Endothelial cell of hepatic sinusoid (primary cell): ENCODE results near the gene ESYT3.
"Not testable (repeated sequence)": the region's sequence is repeated elsewhere in the genome, so short reads cannot be mapped to it uniquely, and the experiment has no call there.

Source experiments
- in situ Hi-C: cut with HindIII; loops from 2 replicates; pipeline ENCODE4 v1.10.0; 2017; ENCODE audit warnings: low sequenced_read_pairs

The ESYT3 gene

DNA sequence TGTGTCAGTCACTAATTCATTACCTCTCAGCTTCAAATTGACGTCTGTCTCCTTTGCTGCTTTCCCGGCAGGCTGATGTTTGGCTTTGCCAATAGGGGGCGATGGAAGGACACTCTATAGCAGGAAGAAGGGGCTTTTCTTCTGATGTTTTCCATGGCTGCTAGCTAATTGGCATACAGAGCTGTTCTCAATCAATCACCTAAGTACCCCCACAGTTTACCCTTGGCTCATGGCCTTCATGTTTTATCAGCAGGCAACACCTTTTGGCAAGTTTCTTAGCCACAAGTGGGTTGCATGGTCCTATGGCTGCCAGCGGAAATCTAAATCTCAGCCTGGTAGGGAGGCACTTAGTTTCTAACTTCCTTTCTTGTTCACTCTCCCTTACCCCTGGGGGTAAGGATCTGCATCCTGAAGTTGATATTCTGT is 45.0 kb downstream of the ESYT3 start:
- in situ Hi-C loops, result loop anchor here (10.0 kb wide), 1 partner anchor 445 kb away; no protein-coding TSS in a partner anchor

GRCh38 chr3:138484672-138485071 is 50.3 kb downstream of the ESYT3 start:
- in situ Hi-C loops, result not testable (repeated sequence)

DNA sequence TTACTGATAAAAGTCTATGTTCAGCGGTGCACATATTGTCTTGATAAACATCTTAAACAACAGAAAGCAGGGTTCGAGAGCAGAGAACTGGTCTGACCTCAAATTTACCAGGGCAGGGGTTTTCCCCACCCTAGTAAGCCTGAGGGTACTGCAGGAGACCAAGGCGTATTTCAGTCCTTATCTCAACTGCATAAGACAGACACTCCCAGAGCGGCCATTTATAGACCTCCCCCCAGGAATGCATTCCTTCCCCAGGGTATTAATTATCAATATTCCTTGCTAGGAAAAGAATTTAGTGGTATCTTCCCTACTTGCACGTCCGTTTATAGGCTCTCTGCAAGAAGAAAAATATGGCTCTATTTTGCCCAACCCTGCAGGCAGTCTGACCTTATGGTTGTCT is 52.2 kb downstream of the ESYT3 start:
- in situ Hi-C loops, result not testable (repeated sequence)

- in situ Hi-C loops, result no loop called here
Observed at GRCh38 chr3:138491971-138492370, 57.6 kb downstream of the ESYT3 start.

DNA sequence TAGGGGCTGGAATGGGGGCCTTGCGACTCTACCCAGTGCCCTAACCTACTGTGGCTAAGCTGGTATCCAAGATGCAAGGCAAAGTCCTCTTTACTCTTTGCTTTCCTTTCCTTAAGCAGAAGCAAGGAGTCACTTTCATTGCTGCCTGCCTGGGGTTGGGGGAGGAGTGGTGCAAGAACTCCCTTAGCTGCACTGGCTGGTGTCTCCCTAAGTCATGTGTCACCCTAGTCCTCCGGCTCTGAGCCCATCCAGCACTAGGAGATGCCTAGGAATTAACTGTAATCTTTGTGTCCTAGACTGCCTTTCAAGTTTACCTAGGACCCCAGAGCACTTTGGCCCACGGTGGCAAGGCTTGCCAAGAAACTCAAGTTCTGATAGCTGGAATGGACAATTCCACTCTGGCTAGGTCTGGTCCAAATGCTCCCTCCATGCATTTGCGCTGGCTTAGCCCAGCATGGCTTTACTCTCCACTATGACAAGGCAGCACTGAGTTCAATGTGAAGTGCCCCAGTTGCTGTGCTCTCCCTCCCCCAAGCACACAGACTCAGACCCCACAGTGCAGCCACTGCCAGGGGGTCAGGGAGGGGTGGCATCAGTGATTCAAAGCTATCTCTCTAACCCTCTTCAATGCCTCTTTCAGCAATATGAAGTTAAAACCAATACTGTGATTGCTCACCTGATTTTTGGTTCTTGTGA is 58.7 kb downstream of the ESYT3 start:
- in situ Hi-C loops, result no loop called here

DNA sequence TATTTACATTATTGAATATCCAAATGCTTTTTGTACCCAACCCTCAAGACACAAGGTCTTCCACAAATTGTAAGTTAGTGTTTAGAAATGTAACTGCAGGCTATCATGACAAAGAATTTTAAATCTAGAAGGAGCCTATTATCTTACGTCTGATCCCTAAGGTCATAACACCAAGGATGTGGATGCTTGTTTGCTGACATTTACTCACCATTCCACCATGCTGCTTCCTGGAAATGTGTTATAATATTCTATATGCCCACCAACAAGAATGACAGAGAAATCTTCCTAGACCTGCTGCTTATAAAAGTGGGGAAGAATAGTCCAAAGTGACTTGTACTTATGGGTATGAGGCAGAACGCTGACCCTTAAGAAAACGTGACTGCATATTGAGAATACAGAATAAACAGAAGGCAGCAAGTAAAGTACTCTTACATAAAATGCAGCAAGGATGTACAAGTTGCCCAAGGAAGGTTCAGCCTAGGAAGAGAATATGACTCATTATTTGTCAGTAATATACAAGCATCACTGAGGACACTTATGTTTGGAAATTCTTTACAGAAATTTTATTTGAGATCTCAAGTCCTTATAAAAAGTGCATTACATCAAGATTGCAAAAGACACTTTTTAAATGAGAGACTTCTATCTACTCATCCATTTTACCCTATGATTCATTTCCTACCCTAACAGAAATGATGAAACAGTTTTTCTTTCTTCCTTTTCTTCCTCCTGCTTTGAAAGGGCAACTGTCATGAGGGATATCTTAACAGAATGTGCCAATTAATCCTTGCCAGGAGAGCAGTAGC is 59.6 kb downstream of the ESYT3 start:
- in situ Hi-C loops, result no loop called here

DNA sequence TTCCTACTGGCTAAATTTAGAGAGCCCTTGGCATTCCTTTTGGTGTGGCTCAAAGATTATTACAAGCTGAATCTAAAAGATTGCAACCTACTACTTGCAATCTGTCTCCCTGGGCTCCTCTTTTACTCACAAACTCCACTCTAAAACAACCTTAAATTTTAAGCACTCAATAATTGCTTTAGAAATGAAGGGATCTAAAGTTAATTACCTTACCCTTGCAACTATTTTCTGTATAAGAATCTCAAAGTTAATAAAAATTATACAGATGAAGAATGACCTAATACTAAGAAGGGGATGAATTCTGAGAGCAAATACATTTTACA is 60.2 kb downstream of the ESYT3 start:
- in situ Hi-C loops, result no loop called here

GRCh38 chr3:138495638-138496037 is 61.2 kb downstream of the ESYT3 start:
- in situ Hi-C loops, result not testable (repeated sequence)

- in situ Hi-C loops, result no loop called here
Observed at GRCh38 chr3:138496436-138496835, 62.0 kb downstream of the ESYT3 start.

DNA sequence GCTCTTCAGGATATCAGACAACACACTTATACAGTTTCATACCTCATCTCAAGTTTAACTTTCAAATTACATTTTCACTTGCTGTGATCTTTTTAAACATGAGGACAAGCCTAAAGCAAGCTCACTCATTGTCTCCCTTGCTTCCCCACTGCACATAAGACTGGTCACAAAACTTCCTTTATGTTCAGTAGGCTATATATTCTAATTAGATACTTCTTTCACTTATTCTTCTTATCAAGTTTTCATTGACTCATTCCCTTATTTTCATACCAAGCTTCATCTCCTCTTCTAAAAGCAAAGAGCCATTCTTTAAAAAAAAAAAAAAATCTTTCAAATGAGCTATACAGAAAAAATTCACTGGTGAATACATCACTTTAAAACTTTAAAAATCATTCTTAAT is 62.6 kb downstream of the ESYT3 start:
- in situ Hi-C loops, result no loop called here

DNA sequence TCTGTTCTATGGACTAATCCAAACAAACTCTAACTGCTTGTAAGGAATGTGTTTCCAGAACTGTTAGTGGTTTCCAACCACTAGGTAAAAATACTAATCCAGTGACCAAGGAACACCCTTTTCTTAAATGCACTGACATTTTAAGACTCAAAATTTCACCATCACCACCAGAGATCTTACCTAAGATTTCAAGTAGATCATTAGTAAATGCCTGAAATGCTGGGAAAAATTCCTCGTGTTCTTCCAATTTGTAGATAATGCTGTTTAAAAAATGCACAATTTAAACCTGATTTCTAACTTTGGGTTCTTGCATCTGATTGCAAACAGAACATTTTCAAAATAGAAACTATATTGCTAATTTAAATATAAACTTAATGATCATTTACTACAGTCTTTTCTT is 63.4 kb downstream of the ESYT3 start:
- in situ Hi-C loops, result no loop called here

DNA sequence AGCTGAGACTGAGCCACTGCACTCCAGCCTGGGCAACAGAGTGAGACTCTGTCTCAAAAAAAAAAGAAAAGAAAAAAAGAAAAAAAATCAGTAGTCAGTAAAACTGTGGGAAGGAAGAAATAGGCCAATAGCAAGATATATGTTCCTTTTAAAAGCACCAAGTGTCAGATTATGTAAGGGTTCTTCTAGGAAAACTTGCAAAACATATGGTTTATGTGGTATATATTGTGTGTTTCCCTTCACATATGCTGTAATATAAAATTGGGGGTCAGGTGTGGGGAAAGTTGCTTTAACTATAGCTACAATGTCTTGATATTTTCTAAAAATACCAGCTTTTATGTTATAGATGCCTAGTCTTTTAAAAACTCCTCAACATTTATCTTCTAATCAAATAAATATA is 64.6 kb downstream of the ESYT3 start:
- in situ Hi-C loops, result no loop called here

DNA sequence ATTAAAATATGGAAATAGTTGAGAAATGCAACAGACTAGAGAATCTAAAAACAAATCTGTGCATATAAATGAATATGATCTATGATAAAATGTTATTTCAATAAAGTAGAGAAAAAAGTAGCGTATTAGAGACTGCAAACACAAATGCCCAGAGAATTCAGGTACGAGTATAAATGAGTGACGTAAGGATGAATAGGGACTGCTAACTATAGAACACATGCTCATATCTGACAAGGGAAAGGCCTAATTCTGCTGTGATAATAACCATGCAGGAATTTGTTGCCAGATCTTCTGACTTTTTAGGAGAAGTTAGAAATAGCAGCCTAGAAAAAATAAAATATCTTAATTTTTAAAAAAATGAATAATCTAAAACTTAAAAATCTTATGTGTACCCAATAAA is 73.1 kb downstream of the ESYT3 start:
- in situ Hi-C loops, result no loop called here

DNA sequence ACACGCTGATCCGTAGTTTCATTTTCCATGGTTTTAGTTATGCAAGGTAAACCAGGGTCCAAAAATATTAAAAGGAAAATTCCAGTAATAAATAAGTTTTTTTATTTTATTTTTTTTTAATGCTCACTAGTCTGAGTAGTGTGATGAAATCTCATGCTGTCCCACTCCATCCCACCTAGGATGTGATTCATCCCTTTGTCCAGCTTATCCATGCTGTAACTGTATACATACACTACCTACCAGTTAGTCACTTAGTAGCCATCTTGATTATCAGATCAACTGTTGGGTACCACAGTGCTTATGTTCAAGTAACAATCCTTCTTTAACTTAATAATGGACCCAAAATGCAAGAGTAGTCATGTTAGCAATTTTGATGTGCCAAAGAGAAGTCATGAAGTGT is 75.2 kb downstream of the ESYT3 start:
- in situ Hi-C loops, result no loop called here

DNA sequence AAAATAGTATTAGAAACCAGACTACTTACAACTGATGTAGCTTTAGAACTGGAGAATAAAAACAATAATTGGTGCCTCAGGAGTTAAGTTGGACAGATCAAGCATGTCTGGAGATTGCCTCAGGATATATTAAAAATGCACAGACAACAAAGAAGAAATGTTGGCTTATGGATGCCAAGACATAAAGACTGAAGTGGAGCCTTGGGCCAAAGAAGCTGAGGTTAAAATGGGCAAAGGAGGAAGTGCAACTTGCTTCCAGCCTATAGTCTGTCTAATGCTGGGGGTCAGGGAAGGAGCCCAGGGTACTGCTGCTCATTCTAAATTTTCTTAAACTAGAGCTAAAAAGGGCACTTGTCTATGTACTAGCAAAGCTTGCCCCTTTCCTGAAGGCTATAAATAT is 77.5 kb downstream of the ESYT3 start:
- in situ Hi-C loops, result no loop called here

- in situ Hi-C loops, result no loop called here
Observed at GRCh38 chr3:138513090-138513843, 78.9 kb downstream of the ESYT3 start.

GRCh38 chr3:138521445-138521844 is 87.0 kb downstream of the ESYT3 start:
- in situ Hi-C loops, result not testable (repeated sequence)
